KOPT-K1 (cell line): ENCODE results near the gene PAM.
"Not testable (repeated sequence)": the region's sequence is repeated elsewhere in the genome, so short reads cannot be mapped to it uniquely, and the experiment has no call there.

Experiments
- H3K27ac ChIP-seq: fragments of 200-600 bp; sonication (generic); 2 replicates; pipeline ENCODE4 v1.5.1; 2016; ENCODE audit warnings: antibody characterized with exemption, mild to moderate bottlenecking, low read depth, low read length; ENCODE audit not compliant: poor library complexity, severe bottlenecking
- H3K36me3 ChIP-seq: fragments of 200-600 bp; sonication (generic); 2 replicates; pipeline ENCODE4 v1.5.1; 2017; ENCODE audit warnings: antibody characterized with exemption, mild to moderate bottlenecking, low read length, moderate library complexity; ENCODE audit not compliant: insufficient read depth
- H3K9me3 ChIP-seq: fragments of 200-600 bp; sonication (generic); 2 replicates; pipeline ENCODE4 v1.5.1; 2017; ENCODE audit warnings: antibody characterized with exemption, low read length, mild to moderate bottlenecking; ENCODE audit not compliant: insufficient read depth, poor library complexity, severe bottlenecking

The PAM gene

DNA sequence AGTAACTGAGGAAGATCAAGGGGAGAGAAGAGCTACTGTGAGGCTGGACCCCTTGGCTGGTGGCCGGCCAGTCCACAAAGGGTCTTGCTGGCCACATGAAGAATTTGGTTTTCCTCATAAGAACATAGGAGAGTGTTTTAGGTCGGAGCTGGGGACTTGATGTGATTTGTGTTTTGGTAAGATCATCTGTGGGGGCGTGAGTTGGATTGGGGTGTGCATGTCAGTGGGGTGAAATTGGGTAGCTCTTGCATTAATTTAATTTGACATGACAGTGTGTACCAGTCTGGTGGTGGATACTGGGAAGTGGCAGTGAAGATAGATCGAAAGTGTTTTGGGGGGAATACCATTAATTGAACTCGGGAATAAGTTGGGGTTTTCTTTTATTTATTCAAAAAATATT lies 8.6 kb downstream of the PAM start:
- H3K27ac ChIP-seq, result no peak overlapping the region
- no peaks in the 10 kb centered on the region for H3K9me3 ChIP-seq
- H3K36me3 ChIP-seq, result no peaks in the 10 kb centered on the region

DNA sequence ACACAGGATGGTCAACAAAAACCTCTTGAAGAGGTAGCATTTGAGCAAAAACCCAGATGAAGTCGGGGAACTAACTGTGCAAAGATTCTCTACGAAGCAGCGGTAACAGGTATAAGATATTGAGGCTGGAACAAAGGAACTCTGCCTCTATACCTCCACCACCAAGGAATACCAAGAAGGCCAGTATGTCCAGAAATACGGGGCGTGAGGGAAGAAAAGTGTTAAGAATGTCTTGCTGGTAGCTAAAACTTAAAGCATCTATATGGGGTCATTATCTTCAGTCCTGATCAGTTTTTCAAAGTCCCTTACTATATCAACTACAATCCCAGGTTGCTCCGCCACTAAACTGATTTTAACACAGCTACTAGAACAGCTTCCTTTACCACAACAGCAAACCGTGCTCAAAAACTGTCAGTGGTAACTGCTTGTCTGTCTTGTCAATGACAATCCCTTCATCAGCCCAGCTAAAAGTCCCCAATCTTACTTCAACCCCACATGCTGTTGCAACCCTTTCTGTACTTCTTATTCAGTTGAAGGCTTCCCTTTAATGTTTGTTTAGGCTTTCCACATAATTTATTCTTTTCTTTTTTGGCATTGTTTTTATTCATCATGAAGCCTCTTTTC lies 9.4 kb downstream of the PAM start:
- H3K36me3 ChIP-seq, result no peaks in the 10 kb centered on the region
- no peak overlapping the region for H3K27ac ChIP-seq
- no peaks in the 10 kb centered on the region for H3K9me3 ChIP-seq

DNA sequence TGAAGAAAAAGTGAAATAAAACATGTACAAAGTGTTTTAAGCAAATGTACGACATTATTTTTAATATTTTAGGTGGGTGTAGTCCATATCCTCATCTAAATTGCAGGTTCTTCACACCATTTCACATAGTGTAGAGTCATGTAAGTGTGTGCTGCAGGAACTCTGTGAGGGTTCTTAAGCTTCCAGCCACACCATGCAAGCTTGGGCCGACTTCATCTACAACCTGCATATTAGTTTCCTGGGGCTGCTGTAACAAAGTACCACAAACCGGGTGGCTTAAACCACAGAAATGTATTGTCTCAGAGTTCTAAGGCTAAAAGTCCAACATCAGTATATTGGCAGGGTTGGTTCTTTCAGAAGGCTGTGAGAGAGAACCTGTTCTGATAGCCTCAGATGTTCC lies 10.2 kb downstream of the PAM start:
- Histone ChIP-seq H3K36me3 (no peaks in the 10 kb centered on the region), H3K9me3 (no peaks in the 10 kb centered on the region), H3K27ac (no peak overlapping the region)

DNA sequence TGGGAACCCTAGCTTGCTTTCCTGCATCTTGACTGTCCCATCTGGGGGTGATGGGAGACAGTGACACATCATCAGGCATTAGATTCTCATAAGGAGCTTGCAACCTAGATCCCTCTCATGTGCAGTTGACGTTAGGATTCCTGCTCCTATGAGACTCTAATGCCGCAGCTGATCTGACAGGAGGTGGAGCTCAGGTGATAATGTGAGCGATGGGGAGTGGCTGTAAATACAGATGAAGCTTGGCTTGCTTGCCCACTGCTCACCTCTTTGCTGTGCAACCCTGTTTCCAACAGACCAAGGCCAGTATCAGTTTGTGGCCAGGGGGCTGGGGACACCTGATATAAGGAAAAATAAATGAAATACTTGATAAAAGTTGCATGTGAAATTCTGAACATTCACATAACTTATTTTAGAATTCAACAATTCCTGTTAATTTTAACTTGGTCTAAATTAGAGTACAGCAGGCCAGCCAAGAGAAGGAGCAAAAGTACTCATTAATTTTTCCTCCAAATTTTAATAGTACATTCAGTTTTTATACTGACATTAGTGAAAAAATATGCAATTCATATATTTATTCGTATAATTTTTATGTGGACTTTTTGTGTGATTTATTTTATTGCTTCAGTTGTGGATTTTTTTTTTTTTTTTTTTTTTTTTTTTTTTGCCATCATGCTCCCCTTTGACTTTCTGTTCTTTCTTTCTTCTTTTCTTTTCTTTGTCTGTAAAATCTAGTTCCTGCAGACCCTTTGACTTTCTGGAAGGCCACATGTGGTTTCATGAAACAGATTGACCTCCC lies 11.4 kb downstream of the PAM start:
- no peak overlapping the region for H3K27ac ChIP-seq
- no peaks in the 10 kb centered on the region for H3K9me3 ChIP-seq

DNA sequence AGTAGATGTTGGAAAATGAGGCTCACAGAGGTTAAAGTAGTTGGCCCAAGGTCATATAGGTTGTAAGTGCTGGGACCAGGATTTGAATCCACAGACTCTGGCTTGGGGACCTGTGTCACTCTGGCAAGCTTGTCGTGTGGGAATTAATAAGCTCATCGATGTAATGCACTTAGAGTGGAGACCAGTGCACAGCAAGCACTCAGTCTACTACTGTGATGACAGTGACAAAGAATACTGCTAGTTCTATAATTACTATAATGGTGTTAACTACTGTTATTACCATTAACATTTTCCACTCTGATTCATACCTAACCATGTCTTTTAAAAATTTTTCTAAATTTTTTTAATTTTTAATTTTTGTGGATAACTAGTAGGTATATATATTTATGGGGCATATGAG lies 12.8 kb downstream of the PAM start:
- Histone ChIP-seq H3K27ac (no peak overlapping the region), H3K9me3 (no peaks in the 10 kb centered on the region), H3K36me3 (no peaks in the 10 kb centered on the region)

More for the DNA sequence above, 11.4 kb downstream of the PAM start:
- no peaks in the 10 kb centered on the region for H3K36me3 ChIP-seq

DNA sequence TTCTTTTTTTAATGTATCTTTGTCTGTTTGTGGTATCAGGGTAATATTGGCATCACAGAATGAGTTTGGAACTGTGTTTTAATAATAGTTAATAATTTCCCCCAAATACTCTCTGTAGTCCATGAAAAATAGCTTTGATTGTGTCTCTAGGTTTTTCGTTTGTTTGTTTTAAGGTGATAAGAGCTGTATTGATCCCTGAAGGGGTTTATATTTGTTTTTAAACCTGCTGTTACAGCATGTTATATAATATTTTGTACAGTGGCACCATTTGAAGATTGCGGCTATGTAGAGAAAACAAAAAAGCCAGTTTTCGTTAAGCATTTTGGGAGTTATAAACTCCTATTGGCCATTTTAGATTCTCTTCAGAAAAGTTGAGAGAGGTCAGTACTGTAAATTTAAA lies 15.7 kb downstream of the PAM start:
- no peaks in the 10 kb centered on the region for H3K9me3 ChIP-seq
- H3K27ac ChIP-seq, result no peak overlapping the region
- no peaks in the 10 kb centered on the region for H3K36me3 ChIP-seq

DNA sequence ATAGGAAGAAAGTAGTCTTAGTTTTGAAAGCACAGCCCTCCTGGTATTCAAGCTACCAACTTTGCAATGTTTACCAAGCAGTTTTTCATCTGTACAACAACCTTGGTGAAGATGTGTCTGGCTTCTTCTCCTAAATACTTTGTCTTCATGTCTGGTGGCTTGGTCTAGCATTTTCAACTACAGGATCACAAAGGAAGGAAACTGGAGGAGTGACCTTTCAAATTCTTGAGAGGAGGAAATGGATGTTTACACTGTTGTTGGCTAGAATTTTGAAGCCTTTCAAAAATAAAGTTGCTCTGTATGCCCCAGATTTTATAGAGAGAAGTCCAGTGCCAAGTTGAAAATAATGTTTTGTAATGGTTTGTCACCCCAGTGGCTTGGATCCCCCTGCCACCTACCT lies 16.3 kb downstream of the PAM start:
- Histone ChIP-seq H3K36me3 (no peaks in the 10 kb centered on the region), H3K9me3 (no peaks in the 10 kb centered on the region), H3K27ac (no peak overlapping the region)

DNA sequence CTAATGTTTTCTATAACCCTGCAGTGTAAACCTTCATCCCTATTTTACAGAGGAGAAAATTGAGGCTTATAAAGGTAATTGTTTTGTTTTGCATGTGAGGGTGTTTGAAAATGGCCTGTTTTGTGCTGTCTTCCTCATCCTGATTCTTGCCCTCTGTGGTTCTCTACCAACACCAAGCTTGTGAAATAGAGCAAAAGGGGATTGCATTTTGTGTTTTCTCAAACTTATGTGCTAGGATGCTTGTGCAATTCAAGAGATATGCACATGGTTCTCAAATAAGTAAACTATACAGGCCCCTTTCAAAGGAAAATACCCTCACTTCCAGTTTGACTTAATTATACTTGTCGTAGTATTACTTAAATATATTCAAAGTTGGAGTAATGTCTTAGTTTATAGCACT lies 17.2 kb downstream of the PAM start:
- Histone ChIP-seq H3K27ac (no peak overlapping the region), H3K36me3 (no peaks in the 10 kb centered on the region), H3K9me3 (no peaks in the 10 kb centered on the region)

DNA sequence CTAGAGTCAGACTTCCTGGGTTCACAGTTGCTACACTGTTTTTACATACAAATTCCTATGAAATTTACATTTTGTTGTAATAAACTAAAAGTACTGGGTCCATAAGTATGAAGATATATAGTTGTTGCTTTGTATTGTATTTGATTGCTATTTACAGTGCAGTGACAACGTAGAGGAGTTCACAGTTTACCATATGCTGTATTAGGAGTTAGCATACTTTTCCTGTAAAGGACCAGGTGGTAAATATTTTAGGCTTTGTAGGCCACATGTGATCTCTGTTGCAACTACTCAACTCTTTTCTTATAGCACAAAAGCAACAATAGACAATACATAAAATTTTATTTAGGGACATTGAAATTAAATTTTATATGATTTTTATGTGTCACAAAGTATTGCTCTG lies 18.0 kb downstream of the PAM start:
- Histone ChIP-seq H3K9me3 (no peaks in the 10 kb centered on the region), H3K27ac (no peak overlapping the region), H3K36me3 (no peaks in the 10 kb centered on the region)

DNA sequence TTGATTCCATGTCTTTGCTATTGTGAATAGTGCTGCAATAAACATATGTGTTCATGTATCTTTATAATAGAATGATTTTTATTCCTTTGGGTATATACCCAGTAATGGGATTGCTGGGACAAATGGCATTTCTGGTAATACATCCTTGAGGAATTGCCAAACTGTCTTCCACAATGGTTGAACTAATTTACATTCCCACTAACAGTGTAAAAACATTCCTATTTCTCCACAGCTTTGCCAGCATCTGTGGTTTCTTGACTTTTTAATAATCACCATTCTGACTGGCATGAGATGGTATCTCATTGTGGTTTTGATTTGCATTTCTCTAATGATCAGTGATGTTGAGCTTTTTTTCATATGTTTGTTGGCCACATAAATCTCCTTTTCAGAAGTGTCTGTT lies 20.7 kb downstream of the PAM start:
- H3K36me3 ChIP-seq, H3K9me3 ChIP-seq, H3K27ac ChIP-seq: not testable (repeated sequence)

DNA sequence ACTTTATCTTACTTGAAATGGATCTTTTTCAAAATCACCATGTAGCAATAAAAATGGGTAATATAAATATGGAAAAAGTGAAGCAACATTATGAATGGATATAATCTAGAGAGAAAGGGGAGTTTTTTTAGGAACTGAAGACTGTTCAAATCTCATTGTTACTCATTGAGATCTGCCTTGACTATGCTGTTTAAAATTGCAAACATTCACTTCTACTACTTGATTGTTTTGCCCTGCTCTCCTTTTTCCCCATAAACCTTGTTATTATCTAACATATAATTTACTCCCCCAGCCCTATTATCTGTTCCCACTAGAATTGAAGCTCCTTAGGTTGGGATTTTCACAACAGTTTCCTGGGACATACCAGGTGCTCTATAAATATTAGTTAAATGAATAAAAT lies 22.0 kb downstream of the PAM start:
- Histone ChIP-seq H3K9me3 (no peaks in the 10 kb centered on the region), H3K36me3 (no peaks in the 10 kb centered on the region), H3K27ac (no peak overlapping the region)

DNA sequence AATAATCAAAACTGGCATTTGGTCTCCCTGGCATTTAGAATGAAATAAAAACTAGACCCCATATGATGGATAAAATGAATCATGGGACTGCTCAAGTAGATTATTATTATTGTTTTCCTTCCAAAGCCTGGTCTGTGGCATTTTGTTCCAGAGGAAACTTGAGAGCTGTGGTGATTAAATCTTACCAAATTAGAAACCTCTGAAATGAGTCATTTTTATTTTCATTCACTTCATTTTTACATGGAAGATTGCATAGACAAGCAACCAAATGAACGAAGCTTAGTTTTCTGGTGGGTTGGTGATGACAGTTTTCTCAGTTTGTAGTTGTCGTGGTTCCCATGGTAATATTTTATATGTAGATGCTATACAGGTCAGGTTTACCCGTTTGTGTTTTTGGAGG lies 23.4 kb downstream of the PAM start:
- Histone ChIP-seq H3K27ac (no peak overlapping the region), H3K36me3 (no peaks in the 10 kb centered on the region), H3K9me3 (no peaks in the 10 kb centered on the region)

DNA sequence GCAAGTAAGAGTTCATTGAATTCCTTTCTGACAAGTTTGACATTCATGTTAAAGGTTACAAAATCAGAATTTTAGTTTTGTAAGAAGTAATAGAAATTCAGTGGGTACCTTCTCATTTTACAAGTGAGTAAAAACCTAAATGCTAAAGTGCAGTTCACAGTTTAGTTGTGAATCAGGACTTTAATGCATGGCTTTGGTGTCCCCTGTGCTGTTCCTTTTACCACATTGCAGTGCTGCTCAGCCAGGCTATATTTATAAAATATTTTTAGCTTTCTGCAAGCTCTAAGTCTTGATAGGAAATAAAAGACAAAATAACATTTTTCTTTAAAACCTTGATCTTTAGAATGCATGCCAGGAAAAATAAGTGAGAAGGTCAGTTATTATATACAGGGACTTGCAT lies 26.3 kb downstream of the PAM start:
- no peaks in the 10 kb centered on the region for H3K9me3 ChIP-seq
- H3K36me3 ChIP-seq, result no peaks in the 10 kb centered on the region
- H3K27ac ChIP-seq, result no peak overlapping the region

DNA sequence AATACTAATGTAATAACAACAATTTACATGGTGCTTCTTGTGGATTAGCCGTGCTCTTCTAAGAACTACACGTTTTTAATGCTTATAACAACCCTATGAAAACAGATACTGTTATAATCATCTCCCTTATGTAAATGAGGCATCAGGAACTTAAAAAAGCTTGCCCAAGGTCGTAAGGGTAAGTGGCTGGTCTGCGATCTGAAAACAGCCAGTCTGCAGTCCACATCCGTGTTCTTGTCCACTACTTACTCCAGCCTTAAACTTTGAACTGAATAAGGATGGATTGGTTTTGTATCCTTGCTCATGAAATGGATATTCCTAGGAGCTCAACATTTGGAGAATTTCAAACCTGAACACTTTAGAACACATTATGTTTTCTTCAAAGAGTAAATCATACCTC lies 26.7 kb downstream of the PAM start:
- H3K9me3 ChIP-seq, result no peaks in the 10 kb centered on the region
- H3K27ac ChIP-seq, result no peak overlapping the region

DNA sequence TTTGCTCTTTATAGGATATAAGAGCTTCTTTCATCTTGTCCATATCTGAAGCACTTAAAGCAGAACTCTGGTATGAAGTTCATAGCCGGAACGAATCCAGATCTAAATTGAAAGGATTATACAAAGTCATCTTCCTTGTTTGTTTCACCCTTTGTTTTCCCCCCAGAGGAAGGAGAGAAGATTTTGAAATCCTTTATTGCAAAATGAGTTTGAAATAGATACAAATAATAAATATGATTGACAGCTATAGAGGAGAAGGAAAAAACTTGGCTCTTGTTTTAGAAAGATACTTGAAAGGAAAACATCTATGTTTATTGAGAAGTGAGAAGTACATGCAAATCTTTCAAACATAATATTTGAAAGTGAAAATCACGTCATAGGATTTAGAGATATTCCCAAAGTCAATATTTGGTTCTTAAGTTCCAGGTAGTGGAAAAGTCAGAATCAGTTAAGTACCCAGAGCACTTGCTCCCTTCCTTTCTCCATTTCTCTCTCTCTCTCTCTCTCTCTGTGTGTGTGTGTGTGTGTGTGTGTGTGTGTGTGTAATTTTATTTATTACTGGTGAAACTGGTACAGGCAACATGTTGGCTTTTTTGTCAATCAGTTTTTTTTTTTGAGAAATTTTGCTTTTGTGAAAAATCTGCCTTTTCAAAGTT lies 27.2 kb downstream of the PAM start:
- Histone ChIP-seq H3K9me3 (no peaks in the 10 kb centered on the region), H3K36me3 (no peaks in the 10 kb centered on the region), H3K27ac (no peak overlapping the region)

More for the DNA sequence above, 26.7 kb downstream of the PAM start:
- H3K36me3 ChIP-seq, result no peaks in the 10 kb centered on the region

DNA sequence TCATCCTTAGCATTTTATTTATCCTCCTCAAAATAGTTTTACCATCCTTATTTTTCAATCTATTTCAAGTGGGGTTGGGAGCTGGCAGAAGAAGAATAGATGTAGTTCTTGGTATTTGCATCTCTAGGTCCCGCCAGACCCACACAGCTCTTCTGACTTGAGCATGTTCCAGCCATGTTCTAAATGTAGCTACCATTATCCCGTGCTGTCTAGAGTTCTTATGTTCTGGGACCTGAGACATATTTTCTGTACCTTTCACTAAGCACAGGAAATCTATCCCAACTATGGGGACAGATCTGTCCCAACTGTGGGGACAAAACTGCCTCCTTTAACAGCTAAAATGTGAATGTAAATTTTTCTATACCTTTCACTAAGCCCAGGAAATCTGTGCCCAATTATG lies 32.0 kb downstream of the PAM start:
- no peaks in the 10 kb centered on the region for H3K36me3 ChIP-seq
- H3K9me3 ChIP-seq, result no peaks in the 10 kb centered on the region
- H3K27ac ChIP-seq, result no peak overlapping the region
